Activated CD8-positive, alpha-beta memory T cell treated with anti-CD3 and anti-CD28 coated beads, Interleukin-2, amount 50 U/mL, for 48 hours (primary cell): ENCODE data around the gene TIGD1.
"Not testable (repeated sequence)": the region's sequence is repeated elsewhere in the genome, so short reads cannot be mapped to it uniquely, and the experiment has no call there.

ENCODE experiments used
- DNase-seq: peaks from one replicate; pipeline ENCODE4 v3.0.0-alpha.2; 2020

The TIGD1 gene

DNA sequence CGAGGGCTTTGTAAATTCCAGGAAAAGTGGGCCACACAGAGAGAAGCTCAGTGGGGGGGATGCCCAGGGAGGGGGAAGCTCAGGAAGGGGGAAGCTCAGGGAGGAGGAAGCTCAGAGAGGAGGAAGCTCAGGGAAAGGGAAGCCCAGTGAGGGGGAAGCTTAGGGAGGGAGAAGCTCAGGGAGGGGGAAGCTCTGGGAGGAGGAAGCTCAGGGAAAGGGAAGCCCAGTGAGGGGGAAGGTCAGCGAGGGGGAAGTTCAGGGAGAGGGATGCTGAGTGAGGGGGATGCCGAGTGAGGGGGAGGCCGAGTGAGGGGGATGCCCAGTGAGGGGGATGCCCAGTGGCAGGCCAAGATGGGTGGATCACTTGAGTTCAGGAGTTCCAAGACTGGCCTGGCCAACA lies 11.7 kb downstream of the TIGD1 start:
- no peak for DNase-seq

DNA sequence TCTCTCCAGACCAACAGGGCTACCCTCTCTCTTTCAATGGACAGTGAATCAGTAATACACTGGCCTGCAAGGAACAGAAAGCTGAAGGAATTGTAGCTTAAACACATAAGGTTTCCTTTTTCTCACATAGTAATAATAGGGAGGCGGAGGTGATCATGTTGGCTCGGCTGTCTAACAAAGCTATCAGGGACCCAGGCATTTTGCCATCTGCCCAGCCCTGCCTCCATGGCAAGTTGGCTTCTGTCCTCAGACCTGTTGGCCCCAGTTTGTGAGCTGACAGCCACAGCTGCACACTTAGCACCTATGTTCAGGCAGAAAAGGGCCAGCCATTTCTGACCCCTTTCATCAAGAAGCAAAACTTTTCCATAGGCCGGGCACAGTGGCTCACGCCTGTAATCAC lies 12.9 kb downstream of the TIGD1 start:
- DNase-seq: no peak

GRCh38 chr2:232537079-232537478 lies 13.3 kb downstream of the TIGD1 start:
- no peak for DNase-seq

GRCh38 chr2:232535761-232536530 lies 14.4 kb downstream of the TIGD1 start:
- DNase-seq: no peak

DNA sequence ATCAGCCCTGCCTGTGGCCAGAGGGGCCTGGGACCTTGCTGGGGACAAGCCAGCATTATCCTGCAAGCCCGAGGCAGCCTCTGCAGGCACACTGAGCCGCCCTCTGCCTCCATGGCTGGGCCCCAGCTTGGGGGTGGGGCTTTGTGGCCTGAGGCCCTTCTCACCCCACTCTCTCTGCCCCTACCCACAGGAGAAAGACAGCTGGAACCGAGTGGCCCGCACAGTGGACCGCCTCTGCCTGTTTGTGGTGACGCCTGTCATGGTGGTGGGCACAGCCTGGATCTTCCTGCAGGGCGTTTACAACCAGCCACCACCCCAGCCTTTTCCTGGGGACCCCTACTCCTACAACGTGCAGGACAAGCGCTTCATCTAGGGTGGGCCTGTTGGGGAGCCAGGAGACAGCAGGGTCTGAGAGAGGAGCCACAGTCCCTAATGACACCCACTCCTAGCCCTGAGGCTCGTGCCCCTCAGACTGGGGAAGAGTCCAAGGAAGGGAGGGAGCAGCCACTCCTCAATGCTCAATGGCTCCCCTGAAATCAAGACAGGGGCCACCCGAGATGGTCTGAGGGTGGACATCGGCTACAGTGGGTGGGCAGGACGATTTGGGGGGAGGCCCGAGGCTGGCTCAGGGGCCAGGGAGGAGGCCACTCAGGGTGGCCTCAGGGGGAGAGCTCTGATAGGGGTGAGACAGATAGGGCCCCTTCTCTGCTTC lies 15.3 kb downstream of the TIGD1 start:
- DNase-seq: no peak

GRCh38 chr2:232533944-232534710 lies 16.2 kb downstream of the TIGD1 start:
- no peak for DNase-seq

- DNase-seq: not testable (repeated sequence)
Measured at GRCh38 chr2:232532821-232533220, 17.5 kb downstream of the TIGD1 start.

GRCh38 chr2:232532419-232532818 lies 17.9 kb downstream of the TIGD1 start:
- DNase-seq: no peak

DNA sequence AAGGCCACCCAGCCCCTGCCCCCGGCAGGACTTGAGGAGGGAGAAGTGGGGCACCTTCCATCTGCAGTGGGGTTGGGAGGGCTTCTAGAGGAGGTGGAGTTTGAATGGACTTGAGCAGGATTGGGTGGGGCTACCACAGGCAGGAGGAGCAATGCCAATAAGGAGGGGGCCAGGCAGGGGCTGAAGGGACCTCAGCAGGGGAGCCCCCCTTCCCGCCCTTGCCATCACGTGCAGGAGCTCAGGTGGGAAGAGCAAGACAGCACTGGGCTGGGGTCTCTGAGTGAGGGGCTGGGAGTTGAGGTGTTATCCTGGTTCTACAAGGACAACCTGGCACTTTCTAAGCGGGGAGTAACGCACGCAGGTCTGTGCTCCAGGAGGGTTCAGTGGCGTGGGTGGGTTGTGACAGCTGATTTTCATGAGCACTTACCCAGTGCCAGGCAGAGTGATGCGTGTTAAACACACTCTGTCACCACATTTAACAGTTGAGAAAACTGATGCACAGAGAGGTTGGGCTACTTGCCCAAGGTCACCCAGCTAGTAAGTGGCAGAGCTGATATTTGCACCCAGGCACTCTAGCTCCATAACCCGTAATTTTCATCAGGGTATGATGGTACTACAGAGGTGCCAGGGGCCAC lies 19.6 kb downstream of the TIGD1 start:
- DNase-seq: no peak

DNA sequence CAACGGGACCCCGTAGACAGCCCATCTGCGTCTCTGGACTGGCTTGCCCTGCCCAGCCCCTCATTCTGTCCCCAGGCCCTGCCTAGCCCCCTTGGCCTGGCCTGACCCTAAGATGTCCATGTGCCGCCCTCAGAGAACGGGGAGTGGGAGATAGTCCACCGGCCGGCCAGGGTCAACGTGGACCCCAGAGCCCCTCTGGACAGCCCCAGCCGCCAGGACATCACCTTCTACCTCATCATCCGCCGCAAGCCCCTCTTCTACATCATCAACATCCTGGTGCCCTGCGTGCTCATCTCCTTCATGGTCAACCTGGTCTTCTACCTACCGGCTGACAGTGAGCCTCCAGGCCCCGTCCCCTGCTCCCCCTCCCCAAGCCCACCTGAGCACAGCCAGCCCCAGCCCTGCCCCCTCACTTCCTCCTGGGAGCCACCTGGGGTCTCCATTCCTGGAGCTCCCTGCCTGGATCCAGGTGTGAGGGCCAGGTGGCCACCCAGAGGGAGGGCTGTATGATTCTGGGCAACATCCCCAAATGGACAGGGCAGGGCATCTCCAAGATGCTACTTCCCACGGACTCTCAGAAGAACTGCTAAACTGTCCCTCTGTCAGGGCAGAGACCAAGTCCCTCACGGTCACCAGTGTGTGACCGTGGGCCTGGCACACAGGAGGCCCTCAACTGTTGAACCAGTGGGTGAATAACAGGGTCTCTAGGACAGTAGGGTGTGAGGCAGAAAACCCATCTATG lies 20.4 kb downstream of the TIGD1 start:
- no peak for DNase-seq

- no peak for DNase-seq
Measured at GRCh38 chr2:232528746-232529460, 21.5 kb downstream of the TIGD1 start.

- DNase-seq: no peak
Measured at GRCh38 chr2:232527905-232528470, 22.4 kb downstream of the TIGD1 start.

DNA sequence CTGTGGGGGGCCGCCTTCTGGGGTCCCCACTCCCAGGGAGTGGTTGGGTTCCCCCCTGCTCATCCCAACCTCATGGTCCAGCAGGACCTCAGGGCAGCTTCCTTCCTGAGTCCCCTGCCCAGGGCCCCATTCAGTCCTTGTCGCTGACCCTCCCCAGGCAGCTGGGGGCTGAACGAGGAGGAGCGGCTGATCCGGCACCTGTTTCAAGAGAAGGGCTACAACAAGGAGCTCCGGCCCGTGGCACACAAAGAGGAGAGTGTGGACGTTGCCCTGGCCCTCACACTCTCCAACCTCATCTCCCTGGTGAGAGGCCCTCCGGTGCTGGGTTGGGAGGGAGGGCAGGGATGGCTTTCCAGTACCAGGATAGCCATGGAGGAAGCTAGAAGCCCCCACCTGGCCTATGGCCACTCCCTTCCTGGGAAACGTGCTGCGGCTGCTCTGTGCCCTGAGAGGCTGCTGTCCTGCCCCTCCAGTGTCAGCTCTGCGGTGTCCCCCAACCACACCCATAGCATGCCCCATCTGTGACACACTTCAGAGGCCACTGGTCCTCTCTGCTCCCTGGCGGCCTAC lies 23.9 kb downstream of the TIGD1 start:
- DNase-seq: no peak

GRCh38 chr2:232525791-232526371 lies 24.5 kb downstream of the TIGD1 start, which contains the start of gene CHRND:
Gene CHRND (plus strand): TSS chr2:232526160. CDS start chr2:232526216, 56 bp downstream.
- DNase-seq: no peak

GRCh38 chr2:232525199-232525598 lies 25.2 kb downstream of the TIGD1 start:
- no peak for DNase-seq

DNA sequence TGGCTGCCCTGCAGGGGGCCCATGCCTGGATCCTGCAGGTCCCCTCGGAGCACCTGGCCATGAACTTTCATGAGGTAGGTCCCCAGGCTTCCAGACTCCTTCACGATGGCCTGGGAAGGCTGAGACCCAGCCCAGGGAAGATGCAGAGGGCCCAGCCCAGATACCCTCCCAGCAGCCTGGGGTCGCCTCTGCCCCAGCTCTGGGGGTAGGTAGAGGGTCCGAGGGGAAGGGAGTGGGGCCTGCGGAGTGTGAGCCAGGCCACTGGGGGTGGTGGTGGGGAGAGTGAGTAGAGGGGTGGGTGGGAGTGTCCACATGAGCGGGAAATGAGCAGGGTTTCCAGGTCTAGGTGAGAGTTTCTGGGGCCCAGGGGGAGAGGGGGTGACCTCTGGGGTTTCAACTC lies 25.6 kb downstream of the TIGD1 start:
- no peak for DNase-seq

GRCh38 chr2:232523682-232524597 lies 26.4 kb downstream of the TIGD1 start:
- peak; percentile 74 for DNase-seq

GRCh38 chr2:232523402-232523681 lies 27.0 kb downstream of the TIGD1 start:
- DNase-seq: no peak

DNA sequence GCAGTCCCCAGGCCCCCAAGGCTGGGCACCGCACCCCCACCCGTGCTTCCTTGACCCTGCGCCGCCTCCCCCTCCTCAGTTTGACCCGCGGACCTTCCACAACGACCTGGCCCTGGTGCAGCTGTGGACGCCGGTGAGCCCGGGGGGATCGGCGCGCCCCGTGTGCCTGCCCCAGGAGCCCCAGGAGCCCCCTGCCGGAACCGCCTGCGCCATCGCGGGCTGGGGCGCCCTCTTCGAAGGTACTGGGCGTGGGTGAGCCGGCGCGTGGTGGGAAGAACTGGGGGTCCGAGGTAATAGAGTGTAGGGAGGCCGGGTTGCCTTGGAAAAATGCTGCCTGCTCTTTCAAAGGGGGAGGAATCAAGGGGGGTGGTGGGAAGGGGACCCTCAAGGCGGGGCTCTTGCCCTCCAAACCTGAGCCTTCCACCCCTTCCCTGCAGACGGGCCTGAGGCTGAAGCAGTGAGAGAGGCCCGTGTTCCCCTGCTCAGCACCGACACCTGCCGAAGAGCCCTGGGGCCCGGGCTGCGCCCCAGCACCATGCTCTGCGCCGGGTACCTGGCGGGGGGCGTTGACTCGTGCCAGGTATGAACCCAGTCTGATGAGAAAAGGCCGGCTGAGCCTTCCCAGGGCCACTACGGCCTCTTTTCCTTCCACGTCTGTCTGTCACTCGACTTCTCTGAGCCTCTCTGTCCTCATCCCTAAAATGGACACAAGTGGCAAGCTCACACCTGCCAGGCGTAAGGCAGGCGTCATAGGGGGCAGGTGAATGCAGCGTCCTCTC lies 27.5 kb downstream of the TIGD1 start:
- no peak for DNase-seq
